ENCODE data around the gene SLC5A8.

DNA sequence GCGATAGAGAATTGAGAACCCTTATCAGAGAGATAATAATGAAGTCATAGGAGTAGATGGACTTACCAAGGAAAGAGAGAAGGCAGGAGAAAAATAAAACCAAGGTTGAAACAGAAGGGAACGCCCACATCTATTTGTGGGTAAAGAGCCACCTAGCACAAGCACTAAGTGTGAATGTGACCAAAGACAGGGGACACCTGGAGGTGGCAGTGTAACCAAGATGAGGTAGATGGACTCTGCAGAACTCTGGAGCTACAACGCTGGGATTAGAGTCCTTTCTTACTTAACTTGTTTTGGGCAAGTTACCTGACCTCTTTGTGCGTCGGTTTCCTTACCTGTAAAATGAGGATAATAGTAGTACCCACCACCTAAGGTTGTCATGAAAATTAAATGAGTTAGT, 101.9 kb downstream of the SLC5A8 start:
- TF ChIP-seq, protein P1, sequence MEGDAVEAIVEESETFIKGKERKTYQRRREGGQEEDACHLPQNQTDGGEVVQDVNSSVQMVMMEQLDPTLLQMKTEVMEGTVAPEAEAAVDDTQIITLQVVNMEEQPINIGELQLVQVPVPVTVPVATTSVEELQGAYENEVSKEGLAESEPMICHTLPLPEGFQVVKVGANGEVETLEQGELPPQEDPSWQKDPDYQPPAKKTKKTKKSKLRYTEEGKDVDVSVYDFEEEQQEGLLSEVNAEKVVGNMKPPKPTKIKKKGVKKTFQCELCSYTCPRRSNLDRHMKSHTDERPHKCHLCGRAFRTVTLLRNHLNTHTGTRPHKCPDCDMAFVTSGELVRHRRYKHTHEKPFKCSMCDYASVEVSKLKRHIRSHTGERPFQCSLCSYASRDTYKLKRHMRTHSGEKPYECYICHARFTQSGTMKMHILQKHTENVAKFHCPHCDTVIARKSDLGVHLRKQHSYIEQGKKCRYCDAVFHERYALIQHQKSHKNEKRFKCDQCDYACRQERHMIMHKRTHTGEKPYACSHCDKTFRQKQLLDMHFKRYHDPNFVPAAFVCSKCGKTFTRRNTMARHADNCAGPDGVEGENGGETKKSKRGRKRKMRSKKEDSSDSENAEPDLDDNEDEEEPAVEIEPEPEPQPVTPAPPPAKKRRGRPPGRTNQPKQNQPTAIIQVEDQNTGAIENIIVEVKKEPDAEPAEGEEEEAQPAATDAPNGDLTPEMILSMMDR (IDR thresholded peaks at IDR 0.05) = no peak
- no peak for TF ChIP-seq POLR2A (IDR thresholded peaks at IDR 0.05)
